AG08396 (cell line): ENCODE results near the gene BRF1.

Experiments used
- DNase-seq: peaks from one replicate; pipeline ENCODE4 v3.0.0; 2012; ENCODE audit warnings: low spot score, mixed read lengths

The BRF1 gene

DNA sequence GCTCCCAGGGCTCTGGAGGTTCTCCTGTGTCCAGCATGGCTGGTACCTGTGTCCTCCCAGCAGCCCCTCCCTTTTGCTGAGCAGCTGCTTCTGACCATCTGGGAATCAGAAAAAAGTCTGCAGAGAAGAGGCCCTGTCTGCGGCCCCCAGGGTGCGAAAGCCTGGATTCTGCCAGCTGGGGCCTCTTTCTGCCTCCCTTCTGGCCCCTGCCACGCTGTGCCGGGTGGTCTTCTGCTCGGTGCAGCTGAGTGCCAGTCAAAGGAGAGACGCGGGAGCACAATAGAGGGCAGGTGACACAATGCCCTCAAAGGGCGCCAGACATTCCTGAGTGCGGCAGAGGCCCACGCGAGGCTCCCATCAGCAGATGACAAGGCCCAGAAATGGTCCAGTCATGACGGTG, 39.8 kb downstream of the BRF1 start:
- DNase-seq = no peak

DNA sequence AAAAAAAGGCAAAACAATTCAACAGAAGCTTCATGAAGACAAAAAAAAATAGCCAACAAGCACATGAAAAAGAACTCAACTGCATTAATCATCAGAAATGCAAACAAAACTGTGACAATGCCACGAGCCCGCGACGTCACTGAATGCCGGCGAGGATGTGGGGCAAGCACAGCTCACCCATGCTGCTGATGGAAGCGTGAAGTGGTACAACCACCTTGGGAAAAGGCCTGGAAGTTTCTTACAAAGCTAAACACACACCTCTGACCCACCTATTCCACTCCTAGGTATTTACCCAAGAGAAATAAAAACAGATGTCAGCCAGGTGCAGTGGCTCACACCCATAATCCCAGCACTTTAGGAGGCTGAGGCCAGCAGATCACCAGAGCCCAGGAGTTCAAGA, 42.0 kb downstream of the BRF1 start:
- DNase-seq = peak; percentile 36

DNA sequence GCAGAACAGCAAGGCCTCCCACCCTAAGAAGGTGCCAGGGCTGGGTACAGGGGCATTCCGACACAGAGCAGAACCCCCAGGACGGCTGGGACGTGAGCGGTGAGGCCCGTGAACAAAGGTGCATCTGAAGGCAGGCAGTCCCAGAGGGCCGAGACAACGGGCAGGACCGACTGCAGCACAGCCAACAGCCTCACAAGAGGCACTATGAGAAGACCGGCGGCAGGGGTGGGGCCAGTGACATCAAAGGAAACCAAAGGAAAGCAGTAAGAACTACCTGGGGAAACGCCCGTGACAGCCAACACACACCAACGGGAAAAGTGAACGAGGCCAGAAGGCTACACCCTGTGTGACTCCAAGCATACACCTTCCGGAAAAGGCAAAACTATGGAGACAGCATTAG, 43.3 kb downstream of the BRF1 start:
- DNase-seq = no peak

DNA sequence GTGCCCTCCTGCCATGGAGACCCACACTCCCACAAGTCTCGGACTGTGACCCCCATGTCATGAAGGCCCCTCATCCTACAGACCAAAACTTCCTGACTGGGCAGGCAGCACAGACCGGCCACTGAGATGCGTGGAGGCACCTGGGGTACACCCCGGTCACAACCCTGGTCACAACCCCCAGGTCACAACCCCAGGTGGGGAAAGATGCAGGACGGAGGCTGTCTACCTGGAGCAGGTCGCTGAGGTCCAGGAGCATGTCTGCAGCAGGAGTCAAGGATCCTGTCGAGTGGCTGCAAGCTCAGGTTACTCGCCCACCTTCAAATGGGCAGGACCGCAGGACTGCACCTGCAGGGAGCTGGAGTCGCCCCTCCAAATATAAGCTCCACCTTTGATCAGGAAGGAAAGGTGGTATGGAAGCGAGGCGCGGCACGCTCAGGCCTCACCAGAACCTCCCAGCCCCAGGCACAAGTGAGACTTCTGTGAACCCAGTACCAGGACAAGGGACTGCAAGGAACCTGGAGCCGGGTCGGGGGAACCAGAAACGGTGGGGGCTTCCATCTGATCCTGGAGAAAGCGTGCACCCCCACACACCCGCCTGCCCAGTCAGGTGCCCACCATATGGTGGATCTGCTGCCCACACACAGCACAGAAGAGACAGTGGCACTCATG, 44.4 kb downstream of the BRF1 start:
- no peak for DNase-seq

DNA sequence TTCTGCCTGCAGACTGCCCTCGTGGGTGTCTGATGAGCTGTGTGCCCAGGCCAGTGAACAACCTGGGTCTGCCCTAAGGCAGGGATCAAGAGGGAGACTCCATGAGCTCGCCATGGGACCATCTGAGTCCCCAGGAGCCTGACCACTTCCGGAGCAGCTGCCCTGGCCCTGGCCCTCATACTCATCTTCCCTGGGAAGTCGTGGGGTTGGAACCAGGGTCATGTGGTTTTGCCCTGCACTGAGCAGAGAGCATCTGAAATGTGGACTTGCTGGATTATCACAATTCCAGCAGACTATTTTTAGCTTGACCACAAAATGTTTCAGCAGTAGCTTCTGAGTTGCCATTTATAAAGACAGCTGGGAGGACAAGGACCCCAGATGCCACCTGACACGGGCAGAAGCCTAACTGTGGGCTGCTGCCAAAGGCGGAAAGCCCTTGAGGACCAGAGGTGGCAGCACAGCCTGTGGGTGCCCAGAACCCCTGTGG, 45.7 kb downstream of the BRF1 start:
- peak; percentile 58 for DNase-seq

DNA sequence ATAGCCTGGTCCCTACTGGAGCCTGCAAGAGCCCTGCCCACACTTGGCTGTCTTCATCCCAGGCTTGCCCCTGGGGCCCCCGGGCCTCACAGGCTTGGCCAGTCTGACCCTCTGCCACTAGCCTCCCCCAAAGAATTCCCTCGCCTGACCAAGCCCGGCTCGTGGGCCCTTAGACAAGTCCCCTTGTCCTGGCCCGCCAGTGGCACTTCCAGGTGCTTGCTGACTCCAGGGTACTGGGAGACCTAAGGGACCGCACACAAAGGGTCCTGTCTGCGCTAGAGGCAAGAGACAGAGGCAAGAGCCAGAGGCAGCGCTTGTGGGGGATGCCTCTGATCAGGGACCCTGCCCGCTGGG, 47.5 kb downstream of the BRF1 start:
- no peak for DNase-seq

DNA sequence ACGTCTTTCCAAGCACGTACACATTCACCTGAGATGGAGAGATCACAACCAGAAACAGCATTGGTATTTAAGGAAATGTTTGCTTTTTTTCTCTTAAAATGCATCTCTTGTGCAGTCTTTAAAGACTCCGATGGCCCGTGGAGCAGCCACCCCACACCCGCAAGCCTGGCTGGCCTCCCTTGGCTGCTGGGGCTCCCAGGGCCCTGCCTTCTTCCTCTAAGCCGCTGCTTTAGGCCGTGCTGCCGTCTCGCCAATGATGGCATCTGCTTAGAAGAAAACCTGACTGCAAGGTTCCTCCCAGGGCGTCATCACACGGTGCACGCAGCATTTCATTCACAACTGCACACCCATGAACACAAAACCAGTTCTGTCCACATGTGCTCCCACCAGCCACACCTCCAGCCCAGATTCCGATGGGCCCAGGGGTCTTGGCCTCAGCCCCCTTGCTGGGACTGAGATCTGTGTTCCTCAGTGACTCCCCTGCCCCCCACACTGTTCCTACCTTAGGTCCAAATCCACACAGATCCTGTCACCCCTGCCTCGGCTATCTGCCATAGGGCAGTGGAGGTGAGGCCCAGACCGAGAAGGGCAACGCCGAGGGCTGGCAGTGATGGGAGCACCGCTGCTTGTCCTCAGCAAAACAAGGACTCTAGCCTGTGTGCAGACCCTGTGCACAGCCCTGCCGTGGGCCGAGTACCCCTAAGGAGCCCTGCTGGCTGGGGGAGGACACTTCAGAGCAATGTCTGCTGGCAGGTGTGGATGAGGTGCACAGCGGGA, 48.1 kb downstream of the BRF1 start:
- no peak for DNase-seq

DNA sequence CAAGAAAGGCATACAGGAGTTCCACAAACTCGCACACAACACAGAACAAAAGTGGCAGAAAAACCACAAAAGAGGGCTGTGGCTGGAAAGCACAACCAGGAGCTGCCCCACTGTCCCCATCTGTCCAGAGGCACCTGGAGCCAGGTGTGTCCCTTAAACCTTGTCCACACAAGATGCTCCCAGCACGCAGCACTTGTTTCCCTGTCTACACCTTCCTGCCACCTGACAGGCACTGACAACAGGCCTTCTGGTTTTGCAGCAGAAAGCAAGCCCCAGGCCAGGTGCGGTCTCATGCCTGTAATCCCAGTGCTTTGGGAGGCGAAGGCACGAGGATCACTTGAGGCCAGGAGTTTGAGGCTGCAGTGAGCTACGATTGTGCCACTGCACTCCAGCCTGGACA, 48.9 kb downstream of the BRF1 start:
- DNase-seq = no peak

DNA sequence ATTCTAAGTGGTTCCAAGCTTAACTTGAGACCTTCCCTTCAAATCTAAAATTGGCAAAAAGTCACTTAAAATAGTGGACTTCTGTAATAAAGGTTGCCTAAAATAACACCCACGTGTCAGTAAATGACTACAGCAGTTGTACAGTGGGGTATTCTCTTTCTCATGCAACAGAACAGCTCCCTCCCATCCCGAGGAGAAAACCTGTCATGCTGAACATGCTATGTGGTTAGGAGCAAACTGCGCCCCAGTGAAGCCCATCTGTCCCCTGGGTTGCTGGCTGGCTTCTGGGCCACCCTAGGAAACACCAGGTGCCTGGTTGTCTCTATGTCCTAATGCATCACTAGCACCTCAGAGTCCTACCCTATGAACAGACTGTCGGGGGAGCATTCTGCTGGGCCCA, 49.8 kb downstream of the BRF1 start:
- no peak for DNase-seq

DNA sequence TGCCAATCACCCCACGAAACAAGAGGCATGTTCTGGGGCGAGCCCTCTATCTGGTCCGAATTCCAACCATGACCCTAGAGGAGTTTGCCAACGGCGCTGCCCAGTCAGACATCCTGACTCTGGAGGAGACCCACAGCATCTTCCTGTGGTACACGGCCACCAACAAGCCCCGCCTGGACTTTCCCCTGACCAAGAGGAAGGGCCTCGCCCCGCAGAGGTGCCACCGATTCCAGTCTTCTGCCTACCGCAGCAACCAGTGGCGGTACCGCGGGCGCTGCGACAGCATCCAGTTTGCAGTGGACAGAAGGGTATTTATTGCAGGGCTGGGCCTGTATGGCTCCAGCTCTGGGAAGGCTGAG, 50.8 kb downstream of the BRF1 start:
- DNase-seq = no peak

DNA sequence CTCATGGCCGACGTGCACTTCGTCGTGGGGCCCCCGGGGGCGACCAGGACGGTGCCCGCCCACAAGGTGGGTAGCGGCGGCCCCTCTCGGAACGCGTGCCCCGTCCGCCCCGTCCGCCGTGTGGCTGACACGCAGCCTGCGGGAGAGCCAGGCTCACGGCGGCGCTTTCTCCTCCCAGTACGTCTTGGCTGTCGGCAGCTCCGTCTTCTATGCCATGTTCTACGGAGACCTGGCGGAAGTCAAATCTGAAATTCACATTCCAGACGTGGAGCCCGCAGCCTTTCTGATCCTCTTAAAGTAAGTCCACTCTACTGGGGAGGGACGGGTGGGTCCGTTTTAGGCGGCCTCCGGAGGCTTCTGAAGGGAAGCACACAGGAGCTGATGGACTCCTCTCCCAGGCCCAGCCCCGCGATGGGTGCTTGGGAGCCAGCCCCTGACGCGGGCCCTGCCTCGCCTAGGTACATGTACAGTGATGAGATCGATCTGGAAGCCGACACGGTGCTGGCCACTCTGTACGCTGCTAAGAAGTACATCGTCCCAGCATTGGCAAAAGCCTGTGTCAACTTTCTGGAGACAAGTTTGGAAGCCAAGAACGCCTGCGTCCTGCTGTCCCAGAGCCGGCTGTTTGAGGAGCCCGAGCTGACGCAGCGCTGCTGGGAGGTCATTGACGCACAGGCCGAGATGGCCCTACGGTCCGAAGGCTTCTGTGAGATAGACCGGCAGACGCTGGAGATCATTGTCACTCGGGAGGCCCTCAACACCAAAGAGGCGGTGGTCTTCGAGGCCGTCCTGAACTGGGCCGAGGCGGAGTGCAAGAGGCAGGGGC, 51.4 kb downstream of the BRF1 start:
- DNase-seq = peak; percentile 62

DNA sequence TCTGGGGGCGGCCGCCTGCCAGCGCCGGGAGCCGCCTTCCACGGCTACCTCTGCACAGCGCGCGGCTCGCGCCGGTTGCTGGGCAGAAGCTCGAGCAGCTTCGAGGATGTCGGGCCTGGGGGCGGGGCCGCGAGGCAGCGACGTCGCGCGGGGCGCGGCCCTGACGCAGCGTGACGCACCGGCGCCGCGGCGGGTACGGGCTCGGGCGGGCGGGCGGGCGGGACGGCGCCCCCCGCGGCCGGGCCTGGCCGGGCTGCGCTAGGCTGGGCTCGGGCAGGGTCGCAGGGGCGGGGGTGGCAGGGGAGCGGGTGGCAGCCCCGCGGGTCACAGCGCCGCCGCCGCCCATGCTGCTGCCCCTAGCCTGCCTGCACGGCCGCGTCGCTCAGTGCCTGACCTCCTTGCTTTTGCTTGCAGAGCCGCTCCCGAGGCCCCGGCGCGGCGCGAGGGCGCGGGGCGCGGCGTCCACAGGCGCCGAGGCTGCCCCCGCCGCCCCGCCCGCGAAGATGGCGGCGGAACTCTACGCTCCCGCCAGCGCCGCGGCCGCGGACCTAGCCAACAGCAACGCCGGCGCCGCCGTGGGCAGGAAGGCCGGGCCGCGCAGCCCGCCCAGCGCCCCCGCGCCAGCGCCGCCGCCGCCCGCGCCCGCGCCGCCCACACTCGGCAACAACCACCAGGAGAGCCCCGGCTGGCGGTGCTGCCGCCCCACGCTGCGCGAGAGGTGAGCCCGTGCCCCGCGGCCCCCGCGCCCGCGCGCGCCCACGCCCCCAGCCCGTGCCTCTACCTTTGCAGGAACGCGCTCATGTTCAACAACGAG, 52.2 kb downstream of the BRF1 start, which contains the start of gene BTBD6:
TSS of gene BTBD6 (plus strand) at position 166 of the 814 bp plus-strand sequence. CDS start at position 345, 179 bp downstream.
- DNase-seq = peak; percentile 98

DNA sequence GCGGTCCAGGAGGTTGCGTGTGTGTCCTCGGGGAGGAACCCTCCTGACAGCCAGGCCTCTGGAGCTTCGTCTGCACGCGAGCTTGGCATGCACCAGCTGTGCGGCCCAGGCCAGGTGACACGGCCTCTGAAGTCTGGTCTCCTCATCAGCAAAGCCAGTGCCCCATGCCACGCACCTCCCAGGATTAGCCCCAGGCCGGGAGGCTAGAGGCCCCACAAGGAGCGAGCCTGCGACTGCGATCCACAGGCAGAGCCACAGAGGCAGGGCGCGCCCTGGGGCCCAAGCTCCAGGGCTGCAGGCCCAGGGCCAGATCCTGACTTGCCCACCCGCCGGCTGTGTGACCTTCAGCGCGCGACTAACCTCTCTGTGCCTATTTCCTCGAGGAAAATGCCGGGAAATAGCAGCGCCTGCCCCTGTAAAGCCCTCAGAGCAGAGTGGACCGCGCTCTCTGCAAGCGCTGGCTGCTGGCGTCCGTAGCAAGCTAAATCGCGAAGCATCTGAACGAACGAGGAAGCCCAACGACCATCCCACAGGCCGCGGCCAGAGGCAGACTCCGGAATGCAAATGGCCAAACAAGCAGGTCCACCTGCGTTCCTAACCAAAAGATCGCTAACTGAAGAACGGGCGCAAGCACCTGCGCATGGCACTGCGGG, 53.0 kb downstream of the BRF1 start:
- no peak for DNase-seq

DNA sequence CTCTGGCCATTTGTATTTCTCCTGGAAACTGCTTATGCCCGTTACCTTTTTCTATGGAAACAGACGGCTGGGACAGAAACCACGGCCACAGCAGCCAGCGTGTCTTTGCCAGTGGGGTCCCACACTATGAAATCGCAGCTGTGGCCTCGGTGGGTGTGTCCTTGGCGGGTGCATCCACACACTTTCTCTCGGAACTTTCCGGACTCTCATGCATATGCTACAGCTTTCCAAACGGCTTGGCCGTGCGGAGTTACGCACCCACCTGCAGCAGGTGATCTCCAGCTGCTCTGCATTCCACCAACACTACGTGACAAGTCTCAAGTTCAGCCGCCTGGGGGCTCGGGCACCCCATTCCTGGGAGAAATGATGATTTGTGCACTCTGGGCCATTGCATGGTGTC, 53.8 kb downstream of the BRF1 start:
- no peak for DNase-seq

DNA sequence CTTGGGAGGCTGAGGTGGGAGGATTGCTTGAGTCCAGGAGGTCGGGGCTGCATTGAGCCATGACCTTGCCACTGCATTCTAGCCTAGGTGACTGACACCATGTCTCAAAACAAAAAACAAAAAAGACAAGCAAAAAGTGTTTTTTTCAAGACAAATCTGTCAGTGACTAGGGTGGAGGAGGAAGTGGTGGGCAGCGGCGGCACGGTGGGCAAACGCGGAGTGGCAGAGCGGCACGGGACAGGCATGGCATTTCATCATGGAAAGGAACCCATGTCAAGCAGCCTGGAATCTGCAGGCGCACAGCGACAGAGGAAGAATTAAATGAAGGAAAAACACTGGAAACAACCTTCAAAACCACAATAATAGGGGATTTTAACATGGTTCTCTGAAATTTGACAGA, 56.5 kb downstream of the BRF1 start:
- DNase-seq = no peak

DNA sequence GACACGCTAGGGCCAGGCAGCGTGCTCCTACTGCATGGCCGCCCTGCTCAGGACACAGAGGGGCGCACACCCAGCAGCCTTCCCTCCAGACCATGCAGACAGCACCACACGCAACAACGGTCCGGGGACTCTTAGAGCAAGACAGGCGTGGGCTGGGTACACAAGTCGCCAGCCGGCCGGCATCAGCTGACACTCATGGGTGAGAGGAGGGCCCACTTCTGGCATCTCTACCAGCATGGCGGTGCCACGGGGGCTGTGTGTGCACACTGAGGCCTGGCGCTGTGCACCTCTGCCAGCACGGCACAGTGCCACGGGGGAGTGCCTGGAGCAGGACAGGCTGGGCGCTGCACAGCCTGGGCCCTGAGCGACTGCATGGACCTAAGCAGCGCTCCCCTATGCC, 59.2 kb downstream of the BRF1 start:
- DNase-seq = no peak

DNA sequence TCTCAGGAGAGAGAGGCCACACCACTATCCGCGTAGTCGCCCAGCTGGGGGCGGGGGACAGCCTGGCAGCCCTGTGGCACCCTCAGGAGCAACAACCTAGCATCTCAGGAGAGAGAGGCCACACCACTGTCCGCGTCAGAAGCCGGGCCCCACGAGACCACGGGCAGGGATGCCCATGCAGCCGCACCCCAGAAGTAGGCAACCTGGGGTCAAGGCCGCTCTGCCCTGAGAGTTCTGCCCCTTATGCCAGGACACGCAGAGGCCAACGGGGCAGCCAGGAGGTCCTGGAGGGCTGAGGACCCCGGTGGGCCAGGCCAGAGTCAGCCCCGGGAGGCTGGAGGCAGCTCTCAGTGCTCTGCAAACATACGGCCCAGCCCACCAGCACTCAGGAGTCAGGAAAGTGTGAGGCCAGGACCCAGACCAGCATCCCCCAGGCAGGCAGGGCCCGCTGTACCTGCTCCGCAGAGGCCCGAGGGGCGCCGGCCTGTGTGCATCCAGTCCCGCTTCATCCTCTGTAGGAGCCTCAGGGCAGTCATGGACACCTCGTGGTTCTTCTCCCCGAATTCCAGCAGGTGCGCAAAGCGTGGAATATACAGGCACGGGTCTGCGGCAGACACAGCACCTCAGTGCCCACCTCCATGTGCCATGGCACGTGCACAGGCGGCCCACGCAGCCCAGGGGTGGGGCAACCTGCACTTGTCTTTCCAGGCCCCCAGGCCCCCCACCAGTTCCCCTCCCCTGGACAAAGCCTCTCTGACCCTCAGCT, 59.8 kb downstream of the BRF1 start:
- no peak for DNase-seq

DNA sequence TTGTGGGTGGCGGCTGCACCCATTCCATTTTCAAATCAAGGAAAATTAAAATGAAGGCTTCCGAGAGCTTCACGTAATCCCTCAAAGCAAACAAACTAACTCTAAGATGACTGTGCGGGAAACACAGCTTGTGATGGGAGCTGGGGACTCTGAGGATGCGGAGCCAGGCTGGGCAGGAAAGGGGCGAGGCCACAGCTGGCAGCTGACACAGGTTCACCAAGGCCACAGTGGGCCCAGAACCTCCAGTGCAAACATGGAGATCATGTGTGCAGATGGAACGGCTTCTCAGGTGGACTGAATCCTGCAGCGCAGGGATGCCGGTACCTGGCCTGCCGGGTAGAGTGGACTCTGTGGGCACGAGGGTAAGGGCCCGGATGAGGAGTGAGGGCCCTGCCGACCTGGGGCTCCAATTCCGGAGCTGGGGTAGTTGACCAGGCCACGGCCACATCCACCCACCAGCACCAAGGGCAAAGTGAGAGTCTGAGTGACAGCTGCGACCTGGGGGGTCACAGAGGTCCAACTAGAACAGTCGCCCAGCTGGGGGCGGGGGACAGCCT, 71.6 kb downstream of the BRF1 start:
- no peak for DNase-seq

DNA sequence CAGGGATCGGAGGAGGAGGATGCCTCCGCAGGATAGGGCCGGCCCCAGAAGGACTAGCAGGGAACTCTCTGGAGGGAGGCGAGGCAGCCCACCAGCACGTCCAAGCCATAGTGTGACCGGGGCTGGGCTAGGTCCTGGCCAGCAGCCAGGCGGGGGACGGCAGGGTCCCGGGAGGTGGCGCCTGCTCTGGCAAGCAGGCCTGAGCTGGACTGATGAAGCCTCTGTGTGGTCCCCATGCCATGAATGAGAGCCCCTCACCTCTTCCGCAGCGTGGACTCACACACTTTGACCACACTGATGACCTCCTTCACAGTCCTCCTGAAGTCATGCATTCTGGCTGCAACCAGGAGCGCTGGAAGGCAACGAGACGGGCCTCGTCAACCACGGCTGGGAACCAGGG, 72.2 kb downstream of the BRF1 start:
- DNase-seq = no peak

DNA sequence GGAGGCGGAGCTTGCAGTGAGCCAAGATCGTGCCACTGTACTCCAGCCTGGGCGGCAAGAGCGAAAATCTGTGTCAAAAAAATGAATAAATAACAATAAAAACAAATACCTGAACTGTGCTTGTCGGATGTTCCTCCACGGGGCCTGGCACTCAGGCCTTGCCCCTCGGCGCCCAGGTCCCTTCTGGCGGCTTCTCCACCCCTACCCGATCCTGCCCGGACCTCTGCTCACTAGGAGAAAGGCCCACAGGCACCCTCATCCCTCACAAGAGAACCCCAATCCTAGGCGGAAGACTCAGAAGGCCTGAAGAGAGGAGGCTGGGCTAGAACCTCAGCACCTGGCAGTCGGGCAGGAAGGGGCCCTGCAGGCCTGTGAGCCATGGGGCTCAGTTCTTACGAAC, 73.5 kb downstream of the BRF1 start:
- DNase-seq = no peak
